SK-N-SH treated with all-trans-retinoic acid at 6 μM for 48 hours (cell line): Measurements from ENCODE around the gene DENND5B.
A peak's percentile ranks its signal among the peaks of the same experiment; 100 is the strongest.

ENCODE experiments used
- ATAC-seq: fragments of 200-7000 bp; cut with Tn5 transposase; 3 replicates; pipeline ENCODE4 v1.9.1; 2020; ENCODE audit warnings: mild to moderate bottlenecking, moderate library complexity
- ARNTL ChIP-seq: fragments of 450-650 bp; formaldehyde crosslinking; IDR thresholded peaks from 2 replicates; pipeline ENCODE4 v1.5.0; 2020; ENCODE audit warnings: low read depth, mild to moderate bottlenecking, moderate library complexity, borderline replicate concordance
- BACH2 ChIP-seq: fragments of 250-450 bp; sonication (Bioruptor Pico); IDR thresholded peaks from 2 replicates; pipeline ENCODE4 v1.9.0; 2021; ENCODE audit warnings: mild to moderate bottlenecking, borderline replicate concordance
- CREB5 ChIP-seq: fragments of 250-450 bp; sonication (Bioruptor Pico); IDR thresholded peaks from 2 replicates; pipeline ENCODE4 v1.5.1; 2020; ENCODE audit warnings: low read depth, mild to moderate bottlenecking, moderate library complexity
- CSDC2 ChIP-seq: fragments of 250-450 bp; sonication (Bioruptor Pico); IDR thresholded peaks from 2 replicates; pipeline ENCODE4 v1.5.0; 2020; ENCODE audit warnings: mild to moderate bottlenecking, moderate library complexity
- ESRRG ChIP-seq: fragments of 250-450 bp; sonication (Bioruptor Pico); IDR thresholded peaks from 2 replicates; pipeline ENCODE4 v1.6.1; 2021; ENCODE audit warnings: mild to moderate bottlenecking
- GLIS3 ChIP-seq: fragments of 250-450 bp; sonication (Bioruptor Pico); IDR thresholded peaks from 2 replicates; pipeline ENCODE4 v1.5.0; 2020; ENCODE audit warnings: mild to moderate bottlenecking, moderate library complexity
- ISL1 ChIP-seq: fragments of 250-450 bp; sonication (Bioruptor Pico); IDR thresholded peaks from 2 replicates; pipeline ENCODE4 v2.1.2; 2022; ENCODE audit warnings: mild to moderate bottlenecking, moderate library complexity
- OSR1 ChIP-seq: fragments of 250-450 bp; sonication (Bioruptor Pico); IDR thresholded peaks from 2 replicates; pipeline ENCODE4 v1.8.0; 2022; ENCODE audit warnings: moderate library complexity, mild to moderate bottlenecking, inconsistent platforms
- POU6F1 ChIP-seq: fragments of 250-450 bp; sonication (Bioruptor Pico); IDR thresholded peaks from 2 replicates; pipeline ENCODE4 v1.8.0; 2021; ENCODE audit warnings: low read depth, mild to moderate bottlenecking, moderate library complexity, borderline replicate concordance
- PPARA ChIP-seq: fragments of 250-450 bp; sonication (Bioruptor Pico); IDR thresholded peaks from 2 replicates; pipeline ENCODE4 v1.5.0; 2020; ENCODE audit warnings: mild to moderate bottlenecking, borderline replicate concordance
- RARB ChIP-seq: fragments of 250-450 bp; sonication (Bioruptor Pico); IDR thresholded peaks from 2 replicates; pipeline ENCODE4 v1.8.0; 2021; ENCODE audit warnings: mild to moderate bottlenecking, moderate library complexity
- SNAI2 ChIP-seq: fragments of 250-450 bp; sonication (Bioruptor Pico); IDR thresholded peaks from 2 replicates; pipeline ENCODE4 v1.5.0; 2020; ENCODE audit warnings: mild to moderate bottlenecking, moderate library complexity
- TCF4 ChIP-seq: fragments of 250-450 bp; sonication (Bioruptor Pico); IDR thresholded peaks from 2 replicates; pipeline ENCODE4 v1.8.0; 2021; ENCODE audit warnings: mild to moderate bottlenecking, moderate library complexity, borderline replicate concordance
- TOX ChIP-seq: fragments of 250-450 bp; sonication (Bioruptor Pico); IDR thresholded peaks from 2 replicates; pipeline ENCODE4 v1.8.0; 2021; ENCODE audit warnings: mild to moderate bottlenecking, moderate library complexity, borderline replicate concordance
- ZFP3 ChIP-seq: fragments of 250-450 bp; sonication (Bioruptor Pico); IDR thresholded peaks from 2 replicates; pipeline ENCODE4 v1.5.0; 2020; ENCODE audit warnings: mild to moderate bottlenecking, moderate library complexity
- ZFP30 ChIP-seq: fragments of 450-650 bp; formaldehyde crosslinking; IDR thresholded peaks from 2 replicates; pipeline ENCODE4 v1.5.0; 2022; ENCODE audit warnings: mild to moderate bottlenecking, moderate library complexity
- ZNF565 ChIP-seq: fragments of 450-650 bp; formaldehyde crosslinking; conservative IDR thresholded peaks from 2 replicates; pipeline ENCODE4 v1.5.0; 2020; ENCODE audit warnings: low read depth, mild to moderate bottlenecking, moderate library complexity
- ZNF8 ChIP-seq: fragments of 450-650 bp; formaldehyde crosslinking; IDR thresholded peaks from 2 replicates; pipeline ENCODE4 v1.5.0; 2020; ENCODE audit warnings: mild to moderate bottlenecking, moderate library complexity
- TF ChIP-seq, protein P1 (sequence below): fragments of 250-450 bp; sonication (Bioruptor Pico); IDR thresholded peaks from 2 replicates; pipeline ENCODE4 v1.8.0; 2020; ENCODE audit warnings: mild to moderate bottlenecking, moderate library complexity, borderline replicate concordance
- TF ChIP-seq, protein P2 (sequence below): fragments of 250-450 bp; sonication (Bioruptor Pico); IDR thresholded peaks from 2 replicates; pipeline ENCODE4 v1.5.1; 2021; ENCODE audit warnings: mild to moderate bottlenecking, moderate library complexity

DENND5B gene

DNA sequence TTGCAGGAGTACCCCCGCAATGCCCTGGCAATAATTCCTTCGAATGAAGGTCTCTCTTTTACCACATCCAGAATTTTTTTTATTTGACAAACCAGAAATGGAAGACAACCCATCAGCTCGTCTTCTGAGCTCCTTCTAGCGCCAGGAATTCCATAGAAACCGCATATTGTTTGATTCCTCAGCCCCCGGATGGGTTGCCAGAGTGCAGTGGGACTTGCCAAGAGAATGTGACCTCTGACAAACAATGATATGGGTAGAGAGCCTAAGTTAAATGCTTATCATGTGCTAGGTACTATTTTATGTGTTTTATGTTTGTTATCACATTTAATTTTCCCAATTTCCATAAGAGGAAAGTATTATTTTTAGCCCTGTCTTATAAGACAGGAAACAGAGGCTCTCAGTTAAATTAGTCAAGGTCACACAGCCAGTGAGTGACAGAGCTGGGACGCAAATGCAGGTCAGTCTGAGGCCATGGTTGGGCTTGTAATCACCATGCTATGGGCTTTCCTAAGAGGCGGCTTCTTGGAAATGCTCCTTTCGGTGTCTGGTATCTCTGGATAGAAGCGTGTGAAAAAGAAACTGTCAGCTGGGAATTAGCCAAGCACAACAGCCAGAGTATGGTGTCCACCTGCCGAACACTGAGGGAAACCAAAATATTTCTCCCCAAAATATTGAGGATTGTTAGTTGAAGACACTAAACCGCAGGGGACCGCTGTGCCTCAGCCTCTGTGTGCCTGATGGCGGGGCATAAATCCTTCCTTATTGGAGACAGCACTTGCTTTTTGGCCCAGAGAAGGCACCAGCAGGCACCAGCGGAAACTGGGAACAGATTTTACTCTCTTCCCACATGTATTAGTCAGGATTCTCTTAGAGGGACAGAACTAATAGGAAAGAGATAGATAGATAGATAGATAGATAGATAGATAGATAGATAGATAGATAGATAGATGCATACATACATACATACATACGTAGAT lies 39.1 kb upstream of the DENND5B start:
- TF ChIP-seq RARB (CRISPR knock-in tag) (no peak), ZNF8 (CRISPR knock-in tag) (no peak), ZFP3 (CRISPR knock-in tag) (no peak), CREB5 (CRISPR knock-in tag) (no peak), ISL1 (CRISPR knock-in tag) (peak; percentile 56), OSR1 (no peak), TOX (CRISPR knock-in tag) (0 out of 2 replicates have a peak, but pooled peaks have one; percentile 19), PPARA (no peak), BACH2 (CRISPR knock-in tag) (no peak), ZFP30 (no peak), SNAI2 (CRISPR knock-in tag) (0 out of 2 replicates have a peak, but pooled peaks have one; percentile 18)
- TF ChIP-seq, protein P1, sequence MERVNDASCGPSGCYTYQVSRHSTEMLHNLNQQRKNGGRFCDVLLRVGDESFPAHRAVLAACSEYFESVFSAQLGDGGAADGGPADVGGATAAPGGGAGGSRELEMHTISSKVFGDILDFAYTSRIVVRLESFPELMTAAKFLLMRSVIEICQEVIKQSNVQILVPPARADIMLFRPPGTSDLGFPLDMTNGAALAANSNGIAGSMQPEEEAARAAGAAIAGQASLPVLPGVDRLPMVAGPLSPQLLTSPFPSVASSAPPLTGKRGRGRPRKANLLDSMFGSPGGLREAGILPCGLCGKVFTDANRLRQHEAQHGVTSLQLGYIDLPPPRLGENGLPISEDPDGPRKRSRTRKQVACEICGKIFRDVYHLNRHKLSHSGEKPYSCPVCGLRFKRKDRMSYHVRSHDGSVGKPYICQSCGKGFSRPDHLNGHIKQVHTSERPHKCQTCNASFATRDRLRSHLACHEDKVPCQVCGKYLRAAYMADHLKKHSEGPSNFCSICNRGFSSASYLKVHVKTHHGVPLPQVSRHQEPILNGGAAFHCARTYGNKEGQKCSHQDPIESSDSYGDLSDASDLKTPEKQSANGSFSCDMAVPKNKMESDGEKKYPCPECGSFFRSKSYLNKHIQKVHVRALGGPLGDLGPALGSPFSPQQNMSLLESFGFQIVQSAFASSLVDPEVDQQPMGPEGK (CRISPR knock-in tag) = no peak
- TF ChIP-seq, protein P2, sequence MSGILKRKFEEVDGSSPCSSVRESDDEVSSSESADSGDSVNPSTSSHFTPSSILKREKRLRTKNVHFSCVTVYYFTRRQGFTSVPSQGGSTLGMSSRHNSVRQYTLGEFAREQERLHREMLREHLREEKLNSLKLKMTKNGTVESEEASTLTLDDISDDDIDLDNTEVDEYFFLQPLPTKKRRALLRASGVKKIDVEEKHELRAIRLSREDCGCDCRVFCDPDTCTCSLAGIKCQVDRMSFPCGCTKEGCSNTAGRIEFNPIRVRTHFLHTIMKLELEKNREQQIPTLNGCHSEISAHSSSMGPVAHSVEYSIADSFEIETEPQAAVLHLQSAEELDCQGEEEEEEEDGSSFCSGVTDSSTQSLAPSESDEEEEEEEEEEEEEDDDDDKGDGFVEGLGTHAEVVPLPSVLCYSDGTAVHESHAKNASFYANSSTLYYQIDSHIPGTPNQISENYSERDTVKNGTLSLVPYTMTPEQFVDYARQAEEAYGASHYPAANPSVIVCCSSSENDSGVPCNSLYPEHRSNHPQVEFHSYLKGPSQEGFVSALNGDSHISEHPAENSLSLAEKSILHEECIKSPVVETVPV (CRISPR knock-in tag) = no peak
- ATAC-seq = peak; percentile 64

- no peak for TF ChIP-seq SNAI2 (CRISPR knock-in tag)
- no peak for TF ChIP-seq BACH2 (CRISPR knock-in tag)
- no peak for TF ChIP-seq ARNTL
- TF ChIP-seq CSDC2 (CRISPR knock-in tag) = no peak
- TF ChIP-seq, protein P2 (CRISPR knock-in tag) = no peak
- no peak for TF ChIP-seq ZNF565
- TF ChIP-seq POU6F1 (CRISPR knock-in tag) = no peak
- no peak for TF ChIP-seq GLIS3 (CRISPR knock-in tag)
- ATAC-seq = no peak
These were observed 36.6 kb upstream of the DENND5B start for GRCh38 chr12:31627456-31628054.

GRCh38 chr12:31626270-31626995 lies 35.5 kb upstream of the DENND5B start:
- no peak for TF ChIP-seq TCF4 (CRISPR knock-in tag)
- no peak for TF ChIP-seq CREB5 (CRISPR knock-in tag)
- no peak for TF ChIP-seq ISL1 (CRISPR knock-in tag)
- no peak for TF ChIP-seq ZFP30
- no peak for TF ChIP-seq ZFP3 (CRISPR knock-in tag)
- no peak for TF ChIP-seq ARNTL
- no peak for TF ChIP-seq ESRRG (CRISPR knock-in tag)
- no peak for TF ChIP-seq ZNF565
- TF ChIP-seq GLIS3 (CRISPR knock-in tag) = no peak
- TF ChIP-seq, all 23 proteins: peak for 0
- no peak for ATAC-seq
